GM18508 (cell line): ENCODE measurements around the gene CADM1.

ENCODE experiments used
- ATAC-seq: cut with Tn5 transposase; IDR thresholded peaks from one replicate; pipeline ENCODE4 v1.9.1; 2021; ENCODE audit warnings: moderate number of reproducible peaks; ENCODE audit not compliant: insufficient read depth, unreplicated experiment

Gene CADM1

GRCh38 chr11:115263799-115264656, 240.2 kb downstream of the CADM1 start:
- ATAC-seq, result no peak

- ATAC-seq, result no peak
Measured at GRCh38 chr11:115258216-115258615, 246.0 kb downstream of the CADM1 start.

GRCh38 chr11:115257678-115258077, 246.5 kb downstream of the CADM1 start:
- ATAC-seq, result no peak

- no peak for ATAC-seq
Measured at GRCh38 chr11:115257270-115257669, 246.9 kb downstream of the CADM1 start.

GRCh38 chr11:115256397-115257197, 247.6 kb downstream of the CADM1 start:
- ATAC-seq, result peak; percentile 79

GRCh38 chr11:115255006-115255762, 249.0 kb downstream of the CADM1 start:
- ATAC-seq, result no peak

GRCh38 chr11:115251126-115251525, 253.1 kb downstream of the CADM1 start:
- no peak for ATAC-seq

- no peak for ATAC-seq
Measured at GRCh38 chr11:115249061-115249578, 255.1 kb downstream of the CADM1 start.

- no peak for ATAC-seq
Measured at GRCh38 chr11:115247953-115248352, 256.3 kb downstream of the CADM1 start.

GRCh38 chr11:115247361-115247760, 256.9 kb downstream of the CADM1 start:
- ATAC-seq, result no peak

GRCh38 chr11:115244758-115245157, 259.5 kb downstream of the CADM1 start:
- ATAC-seq, result no peak

- ATAC-seq, result no peak
Measured at GRCh38 chr11:115244296-115244695, 259.9 kb downstream of the CADM1 start.

GRCh38 chr11:115242982-115243381, 261.2 kb downstream of the CADM1 start:
- ATAC-seq, result no peak

- ATAC-seq, result no peak
Measured at GRCh38 chr11:115241899-115242298, 262.3 kb downstream of the CADM1 start.

GRCh38 chr11:115238791-115239190, 265.4 kb downstream of the CADM1 start:
- no peak for ATAC-seq

GRCh38 chr11:115238086-115238485, 266.1 kb downstream of the CADM1 start:
- ATAC-seq, result no peak

GRCh38 chr11:115237578-115237977, 266.6 kb downstream of the CADM1 start:
- ATAC-seq, result no peak

- no peak for ATAC-seq
Measured at GRCh38 chr11:115234794-115235193, 269.4 kb downstream of the CADM1 start.

GRCh38 chr11:115226556-115226955, 277.7 kb downstream of the CADM1 start:
- no peak for ATAC-seq

GRCh38 chr11:115224551-115224950, 279.7 kb downstream of the CADM1 start:
- no peak for ATAC-seq
